AG09309 (cell line): ENCODE data around the gene WRAP53.

Source experiments
- DNase-seq: peaks from one replicate; pipeline ENCODE4 v3.0.0-alpha.2; 2010; ENCODE audit warnings: low read depth
- H3K4me3 ChIP-seq: 2 replicates; pipeline ENCODE4 v1.5.1; 2011; ENCODE audit warnings: mild to moderate bottlenecking, low read depth, low read length, moderate library complexity; ENCODE audit not compliant: control insufficient read depth
- TF ChIP-seq, protein P1 (sequence below): IDR thresholded peaks from 2 replicates; pipeline ENCODE4 v1.5.1; 2011; ENCODE audit warnings: mild to moderate bottlenecking, low read depth, low read length, inconsistent platforms; ENCODE audit not compliant: insufficient read depth, control insufficient read depth; ENCODE audit errors: missing control alignments

WRAP53 gene

GRCh38 chr17:7667656-7668406 is 20.4 kb upstream of the WRAP53 start:
- DNase-seq = no peak
- no peak overlapping the region for H3K4me3 ChIP-seq
- TF ChIP-seq, protein P1, sequence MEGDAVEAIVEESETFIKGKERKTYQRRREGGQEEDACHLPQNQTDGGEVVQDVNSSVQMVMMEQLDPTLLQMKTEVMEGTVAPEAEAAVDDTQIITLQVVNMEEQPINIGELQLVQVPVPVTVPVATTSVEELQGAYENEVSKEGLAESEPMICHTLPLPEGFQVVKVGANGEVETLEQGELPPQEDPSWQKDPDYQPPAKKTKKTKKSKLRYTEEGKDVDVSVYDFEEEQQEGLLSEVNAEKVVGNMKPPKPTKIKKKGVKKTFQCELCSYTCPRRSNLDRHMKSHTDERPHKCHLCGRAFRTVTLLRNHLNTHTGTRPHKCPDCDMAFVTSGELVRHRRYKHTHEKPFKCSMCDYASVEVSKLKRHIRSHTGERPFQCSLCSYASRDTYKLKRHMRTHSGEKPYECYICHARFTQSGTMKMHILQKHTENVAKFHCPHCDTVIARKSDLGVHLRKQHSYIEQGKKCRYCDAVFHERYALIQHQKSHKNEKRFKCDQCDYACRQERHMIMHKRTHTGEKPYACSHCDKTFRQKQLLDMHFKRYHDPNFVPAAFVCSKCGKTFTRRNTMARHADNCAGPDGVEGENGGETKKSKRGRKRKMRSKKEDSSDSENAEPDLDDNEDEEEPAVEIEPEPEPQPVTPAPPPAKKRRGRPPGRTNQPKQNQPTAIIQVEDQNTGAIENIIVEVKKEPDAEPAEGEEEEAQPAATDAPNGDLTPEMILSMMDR = no peak

DNA sequence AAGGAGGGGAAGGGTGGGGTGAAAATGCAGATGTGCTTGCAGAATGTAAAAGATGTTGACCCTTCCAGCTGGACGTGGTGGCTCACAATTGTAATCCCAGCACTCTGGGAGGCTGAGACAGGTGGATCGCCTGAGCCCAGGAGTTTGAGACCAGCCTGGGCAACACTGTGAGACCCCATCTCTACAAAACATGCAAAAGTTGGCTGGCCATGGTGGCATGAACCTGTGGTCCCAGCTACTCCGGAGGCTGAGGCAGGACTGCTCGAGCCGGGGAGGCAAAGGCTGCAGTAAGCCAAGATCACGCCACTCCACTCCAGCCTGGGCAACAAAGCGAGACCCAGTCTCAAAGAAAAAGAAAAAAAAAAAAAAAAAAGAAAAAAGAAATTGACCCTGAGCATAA is 19.8 kb upstream of the WRAP53 start:
- no peak overlapping the region for H3K4me3 ChIP-seq
- DNase-seq = no peak
- TF ChIP-seq, protein P1 = no peak

GRCh38 chr17:7673239-7673638 is 15.0 kb upstream of the WRAP53 start:
- DNase-seq = no peak
- TF ChIP-seq, protein P1 = peak; percentile 34
- no peak overlapping the region for H3K4me3 ChIP-seq

DNA sequence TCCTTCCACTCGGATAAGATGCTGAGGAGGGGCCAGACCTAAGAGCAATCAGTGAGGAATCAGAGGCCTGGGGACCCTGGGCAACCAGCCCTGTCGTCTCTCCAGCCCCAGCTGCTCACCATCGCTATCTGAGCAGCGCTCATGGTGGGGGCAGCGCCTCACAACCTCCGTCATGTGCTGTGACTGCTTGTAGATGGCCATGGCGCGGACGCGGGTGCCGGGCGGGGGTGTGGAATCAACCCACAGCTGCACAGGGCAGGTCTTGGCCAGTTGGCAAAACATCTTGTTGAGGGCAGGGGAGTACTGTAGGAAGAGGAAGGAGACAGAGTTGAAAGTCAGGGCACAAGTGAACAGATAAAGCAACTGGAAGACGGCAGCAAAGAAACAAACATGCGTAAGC is 13.3 kb upstream of the WRAP53 start:
- TF ChIP-seq, protein P1 = no peak
- DNase-seq = no peak
- no peak overlapping the region for H3K4me3 ChIP-seq

GRCh38 chr17:7676533-7676932 is 11.7 kb upstream of the WRAP53 start:
- H3K4me3 ChIP-seq = no peak overlapping the region
- TF ChIP-seq, protein P1 = no peak
- DNase-seq = no peak

- TF ChIP-seq, protein P1 = no peak
- no peak overlapping the region for H3K4me3 ChIP-seq
- no peak for DNase-seq
Measured at GRCh38 chr17:7677388-7678067, 10.7 kb upstream of the WRAP53 start.
